ENCODE measurements around the gene ZBED4. TPM values are rescaled to one million over a fixed set of nuclear protein-coding genes. Genes with fewer than 3 reads are reported as not detected.
"Not testable (repeated sequence)": the region's sequence is repeated elsewhere in the genome, so short reads cannot be mapped to it uniquely, and the experiment has no call there.

The ZBED4 gene
- total and polyA plus RNA-seq, 2 donors (not counting 1 experiment from before 2014, with no cell fraction given) = 3.5 to 6.3 TPM

DNA sequence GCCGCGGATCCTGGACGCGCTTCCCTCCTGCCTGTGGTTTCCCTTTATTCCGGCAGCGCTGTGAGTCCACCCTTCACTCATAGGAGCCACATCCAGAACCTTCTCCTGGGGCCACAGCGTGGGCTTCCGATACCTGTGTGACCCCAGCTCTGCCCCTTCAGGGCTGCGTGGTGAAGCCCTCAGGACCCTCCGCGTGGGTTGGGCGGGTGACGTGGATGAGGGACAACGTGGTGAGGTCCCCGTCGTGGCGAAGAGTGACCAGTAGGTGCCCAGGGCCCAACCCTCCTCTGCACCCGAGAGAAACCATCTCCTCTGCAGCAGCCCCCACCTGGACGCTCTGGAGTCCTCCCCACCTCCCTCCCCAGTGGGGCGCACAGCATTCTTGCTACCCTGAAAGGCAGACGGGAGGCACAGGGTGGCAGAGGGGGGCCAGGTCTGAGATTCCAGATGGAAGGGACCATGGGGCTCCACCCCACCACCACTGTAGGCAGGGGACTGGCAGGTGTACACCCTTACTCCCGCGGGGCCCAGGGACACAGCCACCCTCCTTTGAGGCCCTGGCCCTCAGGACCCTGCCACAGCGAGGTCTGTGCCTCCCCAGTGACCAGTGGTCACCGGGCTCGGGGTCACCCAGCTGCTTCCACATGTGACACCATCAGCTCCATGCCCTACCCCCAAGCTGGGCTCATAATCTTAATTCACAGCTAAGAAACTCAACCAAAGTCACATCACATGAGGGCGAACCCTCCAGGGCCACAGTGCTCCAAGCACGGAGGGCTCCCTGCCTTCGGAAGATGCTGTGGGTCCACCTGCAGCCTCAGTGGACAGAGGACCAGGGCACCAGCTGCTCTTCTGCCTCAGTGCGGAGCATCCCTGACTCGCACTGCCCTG, 3.4 kb upstream of the ZBED4 start:
- Histone ChIP-seq H2AFZ (ENCODE audit: low read length) (no peak overlapping the region), H3K36me3 (ENCODE audit: control insufficient read depth, insufficient read depth, low read length) (no peaks in the 10 kb centered on the region), H3K79me2 (ENCODE audit: control insufficient read depth, insufficient read depth, low read length) (peaks cover 12% of the 10 kb centered on the region), H4K20me1 (ENCODE audit: control insufficient read depth, extremely low read depth, insufficient read depth, low read length) (no peaks in the 10 kb centered on the region), H3K4me1 (ENCODE audit: control insufficient read depth, extremely low read depth, insufficient read depth, low read length) (peaks cover 1% of the 10 kb centered on the region), H3K4me2 (ENCODE audit: extremely low read depth, insufficient read depth, low read length) (no peak overlapping the region), H3K9ac (ENCODE audit: insufficient read depth, low read length) (no peak overlapping the region), H3K4me3 (replicated peaks in 1 of 4; ENCODE audit: control extremely low read depth in 1 of 4, insufficient read depth in 1 of 4, low read depth in 3 of 4, low read length in 4 of 4) (no peak overlapping the region), H3K27me3 (ENCODE audit: control insufficient read depth, insufficient read depth, low read length) (peaks cover 45% of the 10 kb centered on the region), H3K27ac (ENCODE audit: insufficient read depth, low read length) (no peak overlapping the region), H3K9me3 (ENCODE audit: control insufficient read depth, insufficient read depth, low read depth, low read length) (no peaks in the 10 kb centered on the region)
- no peak for DNase-seq (ENCODE audit: low read depth in 2 of 2)
- TF ChIP-seq EZH2 (IDR thresholded peaks at IDR 0.05; ENCODE audit: low read length, missing control alignments) = peak; percentile 41
- TF ChIP-seq, protein P1, sequence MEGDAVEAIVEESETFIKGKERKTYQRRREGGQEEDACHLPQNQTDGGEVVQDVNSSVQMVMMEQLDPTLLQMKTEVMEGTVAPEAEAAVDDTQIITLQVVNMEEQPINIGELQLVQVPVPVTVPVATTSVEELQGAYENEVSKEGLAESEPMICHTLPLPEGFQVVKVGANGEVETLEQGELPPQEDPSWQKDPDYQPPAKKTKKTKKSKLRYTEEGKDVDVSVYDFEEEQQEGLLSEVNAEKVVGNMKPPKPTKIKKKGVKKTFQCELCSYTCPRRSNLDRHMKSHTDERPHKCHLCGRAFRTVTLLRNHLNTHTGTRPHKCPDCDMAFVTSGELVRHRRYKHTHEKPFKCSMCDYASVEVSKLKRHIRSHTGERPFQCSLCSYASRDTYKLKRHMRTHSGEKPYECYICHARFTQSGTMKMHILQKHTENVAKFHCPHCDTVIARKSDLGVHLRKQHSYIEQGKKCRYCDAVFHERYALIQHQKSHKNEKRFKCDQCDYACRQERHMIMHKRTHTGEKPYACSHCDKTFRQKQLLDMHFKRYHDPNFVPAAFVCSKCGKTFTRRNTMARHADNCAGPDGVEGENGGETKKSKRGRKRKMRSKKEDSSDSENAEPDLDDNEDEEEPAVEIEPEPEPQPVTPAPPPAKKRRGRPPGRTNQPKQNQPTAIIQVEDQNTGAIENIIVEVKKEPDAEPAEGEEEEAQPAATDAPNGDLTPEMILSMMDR (conservative IDR thresholded peaks at IDR 0.05 in 1 of 2, IDR thresholded peaks at IDR 0.05 in 1 of 2; ENCODE audit: low read depth in 1 of 2, low read length in 2 of 2) = no peak

DNA sequence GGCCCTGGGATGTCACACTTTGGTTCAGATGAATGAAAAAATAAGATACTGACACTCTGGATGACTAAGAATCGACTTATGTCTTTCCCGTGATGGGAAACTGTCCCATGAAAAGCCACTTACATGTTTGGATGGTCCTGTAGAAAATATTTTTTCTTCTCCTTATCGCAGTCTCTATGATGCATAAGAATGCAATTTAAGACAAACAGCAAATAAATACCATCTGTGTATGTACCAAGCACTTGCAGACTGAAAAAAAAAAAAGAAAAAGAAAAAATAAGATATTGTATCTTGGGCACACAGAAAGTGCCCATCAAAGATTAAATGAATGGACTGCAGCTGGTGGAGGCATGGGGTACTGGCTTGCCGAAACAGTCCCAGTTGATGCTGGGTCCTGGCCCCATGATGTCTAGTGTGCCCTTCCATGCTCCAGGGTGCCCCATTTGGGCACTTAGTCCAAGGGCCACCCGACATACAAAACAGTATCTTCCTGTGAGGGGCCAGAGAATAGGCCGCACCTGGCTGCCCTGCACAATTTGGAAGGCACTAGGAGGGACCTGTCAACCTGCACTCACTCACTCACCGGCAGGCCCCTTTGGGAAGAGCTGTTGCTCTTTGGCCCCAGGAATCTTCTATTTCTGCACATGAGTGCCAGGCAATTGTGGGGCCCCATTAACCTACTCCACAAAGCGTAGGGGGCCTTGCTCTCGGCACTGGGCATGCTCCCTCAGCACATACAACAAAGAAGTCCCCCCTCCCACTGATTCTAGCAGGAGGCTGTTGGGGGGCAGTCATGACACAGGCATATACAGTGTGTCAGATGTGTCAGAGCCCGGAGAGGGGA, 2.5 kb upstream of the ZBED4 start:
- no peak overlapping the region for H2AFZ ChIP-seq (ENCODE audit: low read length)
- H3K27me3 ChIP-seq (ENCODE audit: control insufficient read depth, insufficient read depth, low read length) = peaks cover 38% of the 10 kb centered on the region
- DNase-seq (ENCODE audit: low read depth in 2 of 2) = no peak
- peaks cover 21% of the 10 kb centered on the region for H3K79me2 ChIP-seq (ENCODE audit: control insufficient read depth, insufficient read depth, low read length)
- H3K9ac ChIP-seq (ENCODE audit: insufficient read depth, low read length) = no peak overlapping the region
- H3K27ac ChIP-seq (ENCODE audit: insufficient read depth, low read length) = no peak overlapping the region
- no peaks in the 10 kb centered on the region for H3K36me3 ChIP-seq (ENCODE audit: control insufficient read depth, insufficient read depth, low read length)
- H4K20me1 ChIP-seq (ENCODE audit: control insufficient read depth, extremely low read depth, insufficient read depth, low read length) = no peaks in the 10 kb centered on the region
- H3K9me3 ChIP-seq (ENCODE audit: control insufficient read depth, insufficient read depth, low read depth, low read length) = no peaks in the 10 kb centered on the region
- H3K4me1 ChIP-seq (ENCODE audit: control insufficient read depth, extremely low read depth, insufficient read depth, low read length) = peaks cover 5% of the 10 kb centered on the region
- H3K4me2 ChIP-seq (ENCODE audit: extremely low read depth, insufficient read depth, low read length) = no peak overlapping the region
- H3K4me3 ChIP-seq (replicated peaks in 1 of 4; ENCODE audit: control extremely low read depth in 1 of 4, insufficient read depth in 1 of 4, low read depth in 3 of 4, low read length in 4 of 4) = no peak overlapping the region
- no peak for TF ChIP-seq EZH2 (IDR thresholded peaks at IDR 0.05; ENCODE audit: low read length, missing control alignments)
- TF ChIP-seq, protein P1 (conservative IDR thresholded peaks at IDR 0.05 in 1 of 2, IDR thresholded peaks at IDR 0.05 in 1 of 2; ENCODE audit: low read depth in 1 of 2, low read length in 2 of 2) = no peak

DNA sequence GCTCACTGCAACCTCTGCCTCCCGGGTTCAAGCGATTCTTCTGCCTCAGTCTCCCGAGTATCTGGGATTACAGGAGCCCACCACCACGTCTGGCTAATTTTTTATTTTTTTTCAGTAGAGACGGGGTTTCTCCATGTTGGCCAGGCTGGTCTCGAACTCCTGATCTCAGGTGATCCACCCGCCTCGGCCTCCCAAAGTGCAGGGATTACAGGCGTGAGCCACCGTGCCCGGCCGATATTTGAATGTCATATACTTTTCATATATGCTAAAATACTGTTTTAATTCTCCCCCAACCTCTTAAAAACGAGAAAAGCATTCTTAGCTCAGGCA, 1.1 kb upstream of the ZBED4 start:
- not testable (repeated sequence) for H3K36me3 ChIP-seq (ENCODE audit: control insufficient read depth, insufficient read depth, low read length); H4K20me1 ChIP-seq (ENCODE audit: control insufficient read depth, extremely low read depth, insufficient read depth, low read length); DNase-seq (ENCODE audit: low read depth in 2 of 2); H3K4me1 ChIP-seq (ENCODE audit: control insufficient read depth, extremely low read depth, insufficient read depth, low read length); H3K9me3 ChIP-seq (ENCODE audit: control insufficient read depth, insufficient read depth, low read depth, low read length); H3K27ac ChIP-seq (ENCODE audit: insufficient read depth, low read length)
- Histone ChIP-seq H3K4me3 (replicated peaks in 1 of 4; ENCODE audit: control extremely low read depth in 1 of 4, insufficient read depth in 1 of 4, low read depth in 3 of 4, low read length in 4 of 4) (peak overlapping the region in 3 of 4 experiments; percentile 34 to 79 (median 79)), H3K4me2 (ENCODE audit: extremely low read depth, insufficient read depth, low read length) (peak overlapping the region; percentile 93), H2AFZ (ENCODE audit: low read length) (peak overlapping the region; percentile 83), H3K9ac (ENCODE audit: insufficient read depth, low read length) (peak overlapping the region; percentile 78), H3K27me3 (ENCODE audit: control insufficient read depth, insufficient read depth, low read length) (peaks cover 32% of the 10 kb centered on the region), H3K79me2 (ENCODE audit: control insufficient read depth, insufficient read depth, low read length) (peaks cover 33% of the 10 kb centered on the region)

Data from fibroblast of lung (primary cell).